GM04503 (cell line): ENCODE measurements around the gene IKZF2.

ENCODE experiments used
- DNase-seq: peaks from one replicate; pipeline ENCODE4 v3.0.0-alpha.2; 2012; ENCODE audit warnings: low read depth

The IKZF2 gene

GRCh38 chr2:212956665-212957607 is 194.5 kb downstream of the IKZF2 start:
- DNase-seq: no peak

- DNase-seq: no peak
These were observed 198.1 kb downstream of the IKZF2 start for GRCh38 chr2:212953170-212953920.

- DNase-seq: no peak
These were observed 201.6 kb downstream of the IKZF2 start for GRCh38 chr2:212949786-212950185.
